NOMO-1 (cell line): ENCODE measurements around the gene PTPRB.

Source experiments
- DNase-seq, 2 experiments: peaks; one replicate each; lab custom pipeline; 2025; ENCODE audit not compliant: unreplicated experiment in 2 of 2; lab: John Stamatoyannopoulos, UW

Gene PTPRB

DNA sequence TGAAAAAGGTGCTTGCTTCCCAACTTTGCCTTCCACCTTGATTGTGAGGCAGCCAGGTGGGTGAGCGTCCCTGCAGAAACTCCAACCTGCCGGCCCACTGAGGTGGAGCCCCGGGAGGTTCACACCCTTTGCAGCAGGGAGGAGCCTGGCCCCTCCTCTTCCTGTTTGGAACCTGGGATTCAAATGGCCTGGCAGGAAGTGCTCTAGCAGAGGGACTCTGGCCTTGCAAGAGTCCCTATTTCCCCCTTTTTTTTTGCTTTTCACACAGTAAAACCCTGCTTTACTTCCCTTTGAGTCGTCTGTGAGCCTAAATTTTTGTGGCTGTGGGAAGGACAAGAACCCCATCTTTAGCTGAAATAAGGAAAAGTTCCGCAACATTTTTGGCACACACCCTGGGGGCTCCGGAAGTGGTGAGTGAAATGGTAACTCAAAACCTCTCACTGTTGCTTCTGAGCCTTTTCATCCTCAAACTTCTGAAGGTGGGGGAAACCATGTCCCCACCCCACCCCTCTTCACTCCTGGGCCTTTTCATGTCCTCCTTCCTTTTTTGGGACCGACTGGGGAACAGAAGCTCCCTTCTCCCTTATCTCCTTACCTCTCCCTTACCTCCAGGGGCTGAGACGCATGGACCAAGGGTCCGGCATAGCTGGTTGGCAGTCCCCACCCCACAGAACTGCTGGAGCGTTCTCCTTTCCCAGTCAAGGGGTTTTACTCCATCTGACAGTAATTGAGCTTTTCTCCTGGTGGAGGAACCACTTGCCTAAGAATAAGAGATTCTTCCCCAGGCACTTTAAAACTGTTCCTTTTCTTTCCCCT, 169.1 kb downstream of the PTPRB start:
- peak; percentile 67 to 69 for DNase-seq

GRCh38 chr12:70467476-70467875, 169.8 kb downstream of the PTPRB start:
- no peak for DNase-seq

DNA sequence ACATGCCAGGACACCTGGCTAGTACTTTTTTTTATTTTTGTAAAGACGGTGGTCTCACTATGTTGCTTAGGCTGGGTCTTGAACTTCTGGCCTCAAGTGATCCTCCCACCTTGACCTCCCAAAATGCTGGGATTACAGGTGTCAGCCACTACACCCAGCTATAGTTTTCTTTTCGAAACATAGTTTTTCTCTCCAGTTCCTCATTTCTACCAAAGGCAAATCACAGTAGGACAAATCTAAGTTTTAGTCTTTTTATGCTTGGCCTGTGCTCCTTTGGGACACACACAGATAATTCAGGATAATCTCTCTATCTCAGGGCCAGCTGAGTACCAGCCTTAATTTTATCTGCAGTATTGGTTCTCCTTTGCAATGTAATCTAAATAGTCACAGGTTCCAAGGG, 170.5 kb downstream of the PTPRB start:
- DNase-seq: no peak
